Hepatocyte (in vitro differentiated cells): ENCODE data around the gene GPR18.

Experiments
- EZH2 ChIP-seq: fragments of 200-600 bp; sonication (generic); IDR thresholded peaks from 2 replicates; pipeline ENCODE4 v1.6.1; 2016; ENCODE audit warnings: antibody characterized with exemption, mild to moderate bottlenecking, borderline replicate concordance
- EZH2phosphoT487 ChIP-seq: fragments of 200-600 bp; sonication (generic); IDR thresholded peaks from one replicate; pipeline ENCODE4 v1.6.1; 2018; ENCODE audit warnings: antibody characterized with exemption, mild to moderate bottlenecking, low read depth, moderate library complexity; ENCODE audit not compliant: unreplicated experiment, severe bottlenecking
- TF ChIP-seq, protein P1 (sequence below): fragments of 200-600 bp; sonication (generic); IDR thresholded peaks from 2 replicates; pipeline ENCODE4 v1.5.1; 2016; ENCODE audit warnings: antibody characterized with exemption, mild to moderate bottlenecking; ENCODE audit not compliant: poor library complexity

DNA sequence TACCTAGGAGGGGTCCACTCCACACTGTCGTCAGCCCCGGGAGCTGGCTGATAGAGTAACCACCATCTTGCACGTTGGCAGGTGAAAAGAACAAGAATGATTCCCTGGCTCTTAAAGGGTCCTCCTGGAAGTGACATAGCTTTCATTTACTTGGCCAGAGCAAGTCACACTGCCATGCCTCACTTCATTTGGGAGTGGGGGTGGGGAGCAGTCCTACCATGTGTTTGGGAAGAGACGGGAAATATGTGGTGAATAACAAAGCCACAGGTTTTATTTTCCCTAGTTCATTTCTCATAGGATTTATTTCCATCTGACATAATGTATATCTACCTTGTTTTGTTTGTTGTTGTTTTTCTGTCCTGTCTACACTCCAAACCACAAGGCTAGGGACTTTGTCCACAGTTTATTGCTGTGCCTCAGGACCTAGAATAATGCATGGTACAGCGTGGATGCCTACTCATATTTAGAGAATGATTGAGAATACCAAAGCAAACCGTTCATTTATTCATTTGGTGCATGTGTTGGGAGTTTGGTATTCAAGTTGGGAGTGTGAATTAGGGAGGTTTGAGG, 30.8 kb downstream of the GPR18 start:
- TF ChIP-seq, protein P1, sequence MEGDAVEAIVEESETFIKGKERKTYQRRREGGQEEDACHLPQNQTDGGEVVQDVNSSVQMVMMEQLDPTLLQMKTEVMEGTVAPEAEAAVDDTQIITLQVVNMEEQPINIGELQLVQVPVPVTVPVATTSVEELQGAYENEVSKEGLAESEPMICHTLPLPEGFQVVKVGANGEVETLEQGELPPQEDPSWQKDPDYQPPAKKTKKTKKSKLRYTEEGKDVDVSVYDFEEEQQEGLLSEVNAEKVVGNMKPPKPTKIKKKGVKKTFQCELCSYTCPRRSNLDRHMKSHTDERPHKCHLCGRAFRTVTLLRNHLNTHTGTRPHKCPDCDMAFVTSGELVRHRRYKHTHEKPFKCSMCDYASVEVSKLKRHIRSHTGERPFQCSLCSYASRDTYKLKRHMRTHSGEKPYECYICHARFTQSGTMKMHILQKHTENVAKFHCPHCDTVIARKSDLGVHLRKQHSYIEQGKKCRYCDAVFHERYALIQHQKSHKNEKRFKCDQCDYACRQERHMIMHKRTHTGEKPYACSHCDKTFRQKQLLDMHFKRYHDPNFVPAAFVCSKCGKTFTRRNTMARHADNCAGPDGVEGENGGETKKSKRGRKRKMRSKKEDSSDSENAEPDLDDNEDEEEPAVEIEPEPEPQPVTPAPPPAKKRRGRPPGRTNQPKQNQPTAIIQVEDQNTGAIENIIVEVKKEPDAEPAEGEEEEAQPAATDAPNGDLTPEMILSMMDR, result no peak
- no peak for TF ChIP-seq EZH2
- no peak for TF ChIP-seq EZH2phosphoT487
